Neural progenitor cell (in vitro differentiated cells): ENCODE data around the gene FOXRED1. TPM values are rescaled to one million over a fixed set of nuclear protein-coding genes. Genes with fewer than 3 reads are reported as not detected.

Experiments
- DNase-seq: peaks from one replicate; pipeline ENCODE4 v3.0.0-alpha.2; 2016; ENCODE audit warnings: low spot score
- H2AFZ ChIP-seq: fragments of 200-600 bp; sonication (generic); replicated peaks from 2 replicates; pipeline ENCODE4 v1.6.1; 2016; ENCODE audit warnings: antibody characterized with exemption
- H3F3A ChIP-seq: fragments of 200-600 bp; sonication (generic); 2 replicates; pipeline ENCODE4 v1.6.1; 2016; ENCODE audit warnings: antibody characterized with exemption, low read depth
- H3K27ac ChIP-seq: fragments of 200-600 bp; sonication (generic); 2 replicates; pipeline ENCODE4 v1.5.1; 2016; ENCODE audit warnings: mild to moderate bottlenecking
- H3K27me3 ChIP-seq: fragments of 200-600 bp; sonication (generic); 2 replicates; pipeline ENCODE4 v1.6.1; 2016; ENCODE audit warnings: mild to moderate bottlenecking, moderate library complexity
- H3K36me3 ChIP-seq: fragments of 200-600 bp; sonication (generic); 2 replicates; pipeline ENCODE4 v1.5.1; 2016
- H3K4me1 ChIP-seq: fragments of 200-600 bp; sonication (generic); 2 replicates; pipeline ENCODE4 v1.6.1; 2016; ENCODE audit warnings: mixed run types
- H3K4me2 ChIP-seq: fragments of 200-600 bp; sonication (generic); 2 replicates; pipeline ENCODE4 v1.6.1; 2016
- H3K4me3 ChIP-seq: fragments of 200-600 bp; sonication (generic); 2 replicates; pipeline ENCODE4 v1.5.1; 2016
- H3K79me2 ChIP-seq: fragments of 200-600 bp; sonication (generic); 2 replicates; pipeline ENCODE4 v1.6.1; 2016; ENCODE audit warnings: low read depth
- H3K9ac ChIP-seq: fragments of 200-600 bp; sonication (generic); 2 replicates; pipeline ENCODE4 v1.6.1; 2016
- H3K9me3 ChIP-seq: fragments of 200-600 bp; sonication (generic); 2 replicates; pipeline ENCODE4 v1.5.1; 2016; ENCODE audit warnings: low read depth
- H4K20me1 ChIP-seq: fragments of 200-600 bp; sonication (generic); 2 replicates; pipeline ENCODE4 v1.6.1; 2016; ENCODE audit warnings: low read depth
- H3K27ac Mint-ChIP-seq: 3 replicates; pipeline ENCODE4 v1.8.0; 2021; ENCODE audit warnings: mixed read lengths
- H3K27me3 Mint-ChIP-seq: 2 replicates; pipeline ENCODE4 v1.8.0; 2022; ENCODE audit warnings: low read depth, mild to moderate bottlenecking, inconsistent platforms, moderate library complexity, mixed read lengths; ENCODE audit not compliant: insufficient read depth
- H3K36me3 Mint-ChIP-seq: 3 replicates; pipeline ENCODE4 v1.8.0; 2021; ENCODE audit warnings: mixed read lengths
- H3K4me1 Mint-ChIP-seq: 3 replicates; pipeline ENCODE4 v1.8.0; 2021; ENCODE audit warnings: mixed read lengths
- H3K4me3 Mint-ChIP-seq: 3 replicates; pipeline ENCODE4 v1.8.0; 2021; ENCODE audit warnings: mild to moderate bottlenecking, moderate library complexity, mixed read lengths
- H3K9me3 Mint-ChIP-seq: 3 replicates; pipeline ENCODE4 v1.8.0; 2020; ENCODE audit warnings: mixed read lengths
- EZH2 ChIP-seq: fragments of 200-600 bp; sonication (generic); IDR thresholded peaks from 2 replicates; pipeline ENCODE4 v1.6.1; 2017; ENCODE audit warnings: antibody characterized with exemption, mild to moderate bottlenecking, moderate library complexity
- EZH2phosphoT487 ChIP-seq: fragments of 200-600 bp; sonication (generic); IDR thresholded peaks from 2 replicates; pipeline ENCODE4 v1.6.1; 2017; ENCODE audit warnings: antibody characterized with exemption
- total RNA-seq: library from RNA; depleted of rRNA; stranded (reverse); fragments of >200 nt; gene quantifications from 2 replicates; pipeline ENCODE4 v1.2.3, GENCODE V29; 2015; ENCODE audit warnings: low replicate concordance
- TF ChIP-seq, protein P1 (sequence below): fragments of 200-600 bp; sonication (generic); IDR thresholded peaks from 2 replicates; pipeline ENCODE4 v1.5.1; 2017; ENCODE audit warnings: antibody characterized with exemption, mild to moderate bottlenecking

Gene FOXRED1
- total RNA-seq, 1 donor from 2014 or later, result 25.8 TPM

DNA sequence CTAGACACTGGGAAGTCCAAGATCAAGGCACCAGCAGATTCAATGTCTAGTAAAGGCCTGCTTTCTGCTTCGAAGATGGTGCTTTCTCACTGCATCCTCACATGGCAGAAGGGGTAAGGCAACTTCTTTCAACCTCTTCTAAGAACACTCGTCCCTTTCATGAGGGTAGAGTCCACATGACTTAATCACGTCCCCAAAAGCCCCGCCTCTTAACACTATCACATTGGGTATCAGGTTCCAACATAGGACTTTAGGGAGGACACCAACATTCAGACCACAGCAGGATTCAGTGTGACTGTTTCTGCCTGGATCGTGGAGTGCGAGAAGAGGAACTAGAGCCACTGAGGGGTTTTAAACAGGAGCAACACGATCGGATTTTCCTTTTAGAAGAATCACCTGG, 10.2 kb downstream of the FOXRED1 start:
- Mint-ChIP-seq H3K4me3 (no peak overlapping the region), H3K27me3 (peaks cover 9% of the 10 kb centered on the region), H3K9me3 (no peaks in the 10 kb centered on the region), H3K36me3 (peaks cover 22% of the 10 kb centered on the region), H3K4me1 (peaks cover 20% of the 10 kb centered on the region), H3K27ac (no peak overlapping the region)
- H4K20me1 ChIP-seq, result no peaks in the 10 kb centered on the region
- no peak overlapping the region for H3K4me3 ChIP-seq
- H3K9ac ChIP-seq, result no peak overlapping the region
- H3K36me3 ChIP-seq, result no peaks in the 10 kb centered on the region
- peaks cover 20% of the 10 kb centered on the region for H3K27me3 ChIP-seq
- no peak for DNase-seq
- peaks cover 2% of the 10 kb centered on the region for H3K79me2 ChIP-seq
- H3K9me3 ChIP-seq, result no peaks in the 10 kb centered on the region
- H3K4me2 ChIP-seq, result no peak overlapping the region
- H3K4me1 ChIP-seq, result peaks cover 7% of the 10 kb centered on the region
- H2AFZ ChIP-seq, result no peak overlapping the region
- H3F3A ChIP-seq, result peaks cover 16% of the 10 kb centered on the region
- H3K27ac ChIP-seq, result no peak overlapping the region
- no peak for TF ChIP-seq EZH2phosphoT487
- TF ChIP-seq EZH2, result no peak
- TF ChIP-seq, protein P1, sequence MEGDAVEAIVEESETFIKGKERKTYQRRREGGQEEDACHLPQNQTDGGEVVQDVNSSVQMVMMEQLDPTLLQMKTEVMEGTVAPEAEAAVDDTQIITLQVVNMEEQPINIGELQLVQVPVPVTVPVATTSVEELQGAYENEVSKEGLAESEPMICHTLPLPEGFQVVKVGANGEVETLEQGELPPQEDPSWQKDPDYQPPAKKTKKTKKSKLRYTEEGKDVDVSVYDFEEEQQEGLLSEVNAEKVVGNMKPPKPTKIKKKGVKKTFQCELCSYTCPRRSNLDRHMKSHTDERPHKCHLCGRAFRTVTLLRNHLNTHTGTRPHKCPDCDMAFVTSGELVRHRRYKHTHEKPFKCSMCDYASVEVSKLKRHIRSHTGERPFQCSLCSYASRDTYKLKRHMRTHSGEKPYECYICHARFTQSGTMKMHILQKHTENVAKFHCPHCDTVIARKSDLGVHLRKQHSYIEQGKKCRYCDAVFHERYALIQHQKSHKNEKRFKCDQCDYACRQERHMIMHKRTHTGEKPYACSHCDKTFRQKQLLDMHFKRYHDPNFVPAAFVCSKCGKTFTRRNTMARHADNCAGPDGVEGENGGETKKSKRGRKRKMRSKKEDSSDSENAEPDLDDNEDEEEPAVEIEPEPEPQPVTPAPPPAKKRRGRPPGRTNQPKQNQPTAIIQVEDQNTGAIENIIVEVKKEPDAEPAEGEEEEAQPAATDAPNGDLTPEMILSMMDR, result no peak

DNA sequence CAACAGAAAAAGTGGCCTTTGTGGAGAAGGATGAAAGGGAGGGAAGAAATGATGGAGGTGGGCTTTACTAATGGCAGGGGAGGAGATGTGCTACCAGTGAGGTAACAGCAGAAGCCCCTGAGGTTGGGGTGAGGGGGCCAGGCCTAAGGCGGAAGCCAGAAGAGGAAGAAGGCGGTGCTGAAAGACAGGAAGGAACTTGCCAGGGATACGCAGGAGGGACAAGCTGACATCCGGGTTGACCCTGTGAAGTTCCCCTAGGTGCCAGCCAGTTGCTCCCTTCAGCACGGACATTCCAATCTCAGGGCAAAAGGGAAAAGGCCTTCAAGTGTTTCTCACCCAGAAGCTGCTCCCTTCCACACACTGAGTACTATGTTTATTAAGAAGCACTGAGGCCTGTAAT, 11.6 kb downstream of the FOXRED1 start:
- no peak overlapping the region for H3K4me2 ChIP-seq
- DNase-seq, result no peak
- Mint-ChIP-seq H3K27me3 (peaks cover 10% of the 10 kb centered on the region), H3K4me3 (no peak overlapping the region), H3K27ac (no peak overlapping the region), H3K9me3 (no peaks in the 10 kb centered on the region), H3K36me3 (peaks cover 13% of the 10 kb centered on the region), H3K4me1 (peaks cover 23% of the 10 kb centered on the region)
- no peak overlapping the region for H3K9ac ChIP-seq
- H3K36me3 ChIP-seq, result no peaks in the 10 kb centered on the region
- H2AFZ ChIP-seq, result no peak overlapping the region
- H3K79me2 ChIP-seq, result peaks cover 5% of the 10 kb centered on the region
- peaks cover 16% of the 10 kb centered on the region for H3F3A ChIP-seq
- peaks cover 22% of the 10 kb centered on the region for H3K27me3 ChIP-seq
- H3K4me1 ChIP-seq, result peaks cover 7% of the 10 kb centered on the region
- no peak overlapping the region for H3K4me3 ChIP-seq
- no peak overlapping the region for H3K27ac ChIP-seq
- H3K9me3 ChIP-seq, result no peaks in the 10 kb centered on the region
- H4K20me1 ChIP-seq, result no peaks in the 10 kb centered on the region
- TF ChIP-seq EZH2phosphoT487, result no peak
- TF ChIP-seq, protein P1, result no peak
- TF ChIP-seq EZH2, result no peak

DNA sequence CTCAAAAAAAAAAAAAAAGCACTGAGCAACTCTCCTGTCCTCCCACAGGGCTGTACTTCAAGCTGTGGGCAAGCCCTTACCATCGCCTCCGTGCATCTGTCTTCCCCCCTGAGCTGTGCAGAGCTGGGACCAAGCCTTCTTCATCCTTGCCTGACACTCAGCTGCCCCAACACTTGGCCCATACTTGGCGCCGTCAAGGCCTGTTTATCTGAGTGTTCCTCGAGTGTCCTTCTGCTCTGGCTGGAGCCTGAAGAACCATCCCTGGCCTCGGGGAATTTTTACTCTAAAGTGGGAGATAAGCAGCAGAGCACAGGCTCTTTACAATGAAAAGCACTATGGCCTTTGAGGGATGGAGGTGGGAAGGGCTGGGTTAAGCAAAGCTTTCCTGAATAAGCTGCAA, 12.3 kb downstream of the FOXRED1 start:
- peaks cover 23% of the 10 kb centered on the region for H3K4me1 Mint-ChIP-seq
- no peak overlapping the region for H3K4me3 ChIP-seq
- H4K20me1 ChIP-seq, result no peaks in the 10 kb centered on the region
- H3K4me2 ChIP-seq, result no peak overlapping the region
- H3K4me3 Mint-ChIP-seq, result peak overlapping the region; percentile 89
- H3K27me3 ChIP-seq, result peaks cover 22% of the 10 kb centered on the region
- no peak overlapping the region for H3K27ac ChIP-seq
- no peaks in the 10 kb centered on the region for H3K9me3 ChIP-seq
- peaks cover 5% of the 10 kb centered on the region for H3K79me2 ChIP-seq
- H3K9me3 Mint-ChIP-seq, result no peaks in the 10 kb centered on the region
- H2AFZ ChIP-seq, result no peak overlapping the region
- H3K27me3 Mint-ChIP-seq, result peaks cover 11% of the 10 kb centered on the region
- peaks cover 16% of the 10 kb centered on the region for H3F3A ChIP-seq
- H3K4me1 ChIP-seq, result peaks cover 7% of the 10 kb centered on the region
- no peak overlapping the region for H3K9ac ChIP-seq
- no peak overlapping the region for H3K27ac Mint-ChIP-seq
- no peaks in the 10 kb centered on the region for H3K36me3 ChIP-seq
- H3K36me3 Mint-ChIP-seq, result peaks cover 11% of the 10 kb centered on the region
- TF ChIP-seq EZH2 (no peak), EZH2phosphoT487 (no peak)
- TF ChIP-seq, protein P1, result no peak
- no peak for DNase-seq
